Osteocyte (in vitro differentiated cells): ENCODE measurements around the gene RELCH. TPM values are rescaled to one million over a fixed set of nuclear protein-coding genes. Genes with fewer than 3 reads are reported as not detected.

Experiments used
- DNase-seq: peaks from one replicate; pipeline ENCODE4 v3.0.0; 2021; ENCODE audit warnings: mixed read lengths; ENCODE audit not compliant: unreplicated experiment; ENCODE audit errors: extremely low spot score
- H3K27ac Mint-ChIP-seq: one replicate; pipeline ENCODE4 v1.8.0; 2021; ENCODE audit warnings: mild to moderate bottlenecking, mixed read lengths; ENCODE audit not compliant: unreplicated experiment
- H3K27me3 Mint-ChIP-seq: one replicate; pipeline ENCODE4 v1.8.0; 2021; ENCODE audit warnings: mixed read lengths; ENCODE audit not compliant: unreplicated experiment
- H3K36me3 Mint-ChIP-seq: one replicate; pipeline ENCODE4 v1.8.0; 2021; ENCODE audit warnings: mixed read lengths; ENCODE audit not compliant: unreplicated experiment
- H3K4me1 Mint-ChIP-seq: one replicate; pipeline ENCODE4 v1.8.0; 2021; ENCODE audit warnings: mixed read lengths; ENCODE audit not compliant: unreplicated experiment
- H3K4me3 Mint-ChIP-seq: one replicate; pipeline ENCODE4 v1.8.0; 2021; ENCODE audit warnings: mild to moderate bottlenecking, moderate library complexity, mixed read lengths; ENCODE audit not compliant: unreplicated experiment
- H3K9me3 Mint-ChIP-seq: one replicate; pipeline ENCODE4 v1.8.0; 2021; ENCODE audit warnings: mixed read lengths; ENCODE audit not compliant: unreplicated experiment
- CTCF ChIP-seq: fragments of 200-600 bp; sonication (generic); IDR thresholded peaks from 2 replicates; pipeline ENCODE4 v1.5.0; 2021; ENCODE audit warnings: antibody characterized with exemption, mild to moderate bottlenecking, moderate library complexity
- total RNA-seq: library from RNA; stranded (reverse); gene quantifications from 2 replicates; pipeline ENCODE4 v1.2.1, GENCODE V29; 2021

RELCH gene
- total RNA-seq, 1 donor from 2014 or later, result 22.0 TPM

- Mint-ChIP-seq H3K36me3 (peaks cover 22% of the 10 kb centered on the region), H3K27ac (no peak overlapping the region), H3K9me3 (no peaks in the 10 kb centered on the region), H3K4me1 (peaks cover 3% of the 10 kb centered on the region), H3K4me3 (no peak overlapping the region), H3K27me3 (no peaks in the 10 kb centered on the region)
- TF ChIP-seq CTCF, result no peak
- no peak for DNase-seq
These were observed 101.0 kb downstream of the RELCH start for GRCh38 chr18:62287781-62288664.

GRCh38 chr18:62288665-62289008 lies 101.6 kb downstream of the RELCH start:
- H3K36me3 Mint-ChIP-seq, result peaks cover 23% of the 10 kb centered on the region
- no peak overlapping the region for H3K4me3 Mint-ChIP-seq
- no peaks in the 10 kb centered on the region for H3K27me3 Mint-ChIP-seq
- H3K9me3 Mint-ChIP-seq, result no peaks in the 10 kb centered on the region
- peaks cover 2% of the 10 kb centered on the region for H3K4me1 Mint-ChIP-seq
- no peak overlapping the region for H3K27ac Mint-ChIP-seq
- TF ChIP-seq CTCF, result no peak
- no peak for DNase-seq

- no peak for TF ChIP-seq CTCF
- peaks cover 4% of the 10 kb centered on the region for H3K9me3 Mint-ChIP-seq
- no peak overlapping the region for H3K4me3 Mint-ChIP-seq
- H3K27me3 Mint-ChIP-seq, result no peaks in the 10 kb centered on the region
- peaks cover 26% of the 10 kb centered on the region for H3K36me3 Mint-ChIP-seq
- no peak for DNase-seq
- peaks cover 2% of the 10 kb centered on the region for H3K4me1 Mint-ChIP-seq
- H3K27ac Mint-ChIP-seq, result no peak overlapping the region
These were observed 102.0 kb downstream of the RELCH start for GRCh38 chr18:62289047-62289446.

- no peak overlapping the region for H3K4me3 Mint-ChIP-seq
- H3K27ac Mint-ChIP-seq, result no peak overlapping the region
- no peaks in the 10 kb centered on the region for H3K27me3 Mint-ChIP-seq
- H3K36me3 Mint-ChIP-seq, result peaks cover 15% of the 10 kb centered on the region
- TF ChIP-seq CTCF, result no peak
- H3K4me1 Mint-ChIP-seq, result no peaks in the 10 kb centered on the region
- H3K9me3 Mint-ChIP-seq, result peaks cover 4% of the 10 kb centered on the region
- DNase-seq, result no peak
These were observed 107.0 kb downstream of the RELCH start for GRCh38 chr18:62294073-62294472.

- no peak overlapping the region for H3K4me3 Mint-ChIP-seq
- no peak for DNase-seq
- H3K27me3 Mint-ChIP-seq, result no peaks in the 10 kb centered on the region
- H3K4me1 Mint-ChIP-seq, result no peaks in the 10 kb centered on the region
- H3K9me3 Mint-ChIP-seq, result no peaks in the 10 kb centered on the region
- TF ChIP-seq CTCF, result no peak
- H3K36me3 Mint-ChIP-seq, result peaks cover 45% of the 10 kb centered on the region
- H3K27ac Mint-ChIP-seq, result no peak overlapping the region
These were observed 113.4 kb downstream of the RELCH start for GRCh38 chr18:62300359-62300963.
